ENCODE results near the gene TULP4.

TULP4 gene

DNA sequence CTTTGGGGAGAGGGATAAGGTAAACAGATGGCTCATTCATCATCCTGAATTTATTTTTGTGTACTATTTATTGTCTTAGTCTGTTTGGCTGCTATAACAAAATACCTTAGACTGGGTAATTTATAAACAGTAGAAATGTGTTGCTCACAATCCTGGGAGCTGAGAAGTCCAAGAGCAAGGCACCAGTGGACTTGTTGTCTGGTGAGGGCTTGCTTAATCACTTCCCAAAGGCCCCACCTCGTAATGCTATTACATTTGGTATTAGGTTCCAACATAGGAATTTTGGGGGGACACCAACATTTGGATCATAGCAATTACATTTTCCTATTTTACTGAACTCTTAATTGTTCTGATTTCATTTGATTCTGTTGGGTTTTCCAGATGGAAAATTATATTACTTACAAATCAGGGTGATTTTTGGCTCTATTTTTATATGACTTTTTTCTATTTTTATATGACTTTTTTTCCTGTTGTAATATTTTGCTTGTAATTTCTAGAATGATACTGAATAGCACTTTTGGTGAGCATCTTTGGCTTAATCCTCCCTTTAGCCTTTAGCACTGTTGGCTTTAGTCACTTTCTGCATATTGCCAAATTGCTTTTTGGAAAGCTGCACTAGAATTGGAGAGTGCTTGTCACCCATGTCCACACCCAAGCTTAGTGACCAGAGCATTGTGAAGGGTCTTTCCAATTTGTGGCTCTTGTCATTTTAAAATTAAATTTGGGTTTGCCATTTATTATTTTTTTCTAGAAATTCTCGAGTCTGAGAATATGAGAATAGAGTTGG is 43.7 kb upstream of the TULP4 start:
- no peak overlapping the region for H4K91ac ChIP-seq (ENCODE audit: low read depth, low read length)
- H4K12ac ChIP-seq (ENCODE audit: low read depth, low read length) = no peak overlapping the region
- peaks cover 2% of the 10 kb centered on the region for H3K79me2 ChIP-seq (ENCODE audit: control insufficient read depth, insufficient read depth, low read length, poor library complexity)
- H3K18ac ChIP-seq (ENCODE audit: low read length) = no peak overlapping the region
- no peaks in the 10 kb centered on the region for H3K4me1 ChIP-seq (ENCODE audit: control insufficient read depth in 1 of 2, insufficient read depth in 2 of 2, low read length in 2 of 2)
- H3K79me1 ChIP-seq (ENCODE audit: low read length) = no peaks in the 10 kb centered on the region
- H3K14ac ChIP-seq (ENCODE audit: low read length) = no peak overlapping the region
- H2AFZ ChIP-seq (ENCODE audit: insufficient read depth, low read length, poor library complexity) = no peak overlapping the region
- no peak for DNase-seq
- no peak overlapping the region for H2AK5ac ChIP-seq (ENCODE audit: low read length)
- H3K9ac ChIP-seq (ENCODE audit: low read length) = no peak overlapping the region
- no peak overlapping the region for H3K4me3 ChIP-seq (ENCODE audit: low read depth, low read length)
- no peaks in the 10 kb centered on the region for H3K27me3 ChIP-seq (ENCODE audit: insufficient read depth, low read length)
- no CpG with 5 or more reads among the region's 2 CpGs for WGBS (ENCODE audit: extremely low coverage, insufficient coverage, insufficient read length)
- H3K36me3 ChIP-seq (ENCODE audit: control insufficient read depth in 1 of 2, insufficient read depth in 2 of 2, low read length in 2 of 2) = peaks cover 3 to 6% of the 10 kb centered on the region in 2 experiments
- H2BK120ac ChIP-seq (ENCODE audit: insufficient read depth, low read length, poor library complexity) = no peak overlapping the region
- H3K9me3 ChIP-seq (ENCODE audit: insufficient read depth, low read depth, low read length) = no peaks in the 10 kb centered on the region
- H4K8ac ChIP-seq (ENCODE audit: low read depth, low read length) = no peak overlapping the region
- H2BK5ac ChIP-seq (ENCODE audit: low read depth, low read length, poor library complexity) = no peak overlapping the region
- no peak overlapping the region for H3K4ac ChIP-seq (ENCODE audit: low read depth, low read length)
- H3K4me2 ChIP-seq (ENCODE audit: low read length) = no peak overlapping the region
- H2BK12ac ChIP-seq (ENCODE audit: low read length) = no peak overlapping the region
- no peak overlapping the region for H3K27ac ChIP-seq (ENCODE audit: low read depth, low read length)
- H3K23ac ChIP-seq (ENCODE audit: low read length) = no peak overlapping the region

- Histone ChIP-seq H3K4me3 (ENCODE audit: low read depth, low read length) (no peak overlapping the region), H3K9me3 (ENCODE audit: insufficient read depth, low read depth, low read length) (no peaks in the 10 kb centered on the region), H2AK5ac (ENCODE audit: low read length) (no peak overlapping the region), H3K27ac (ENCODE audit: low read depth, low read length) (no peak overlapping the region), H2BK120ac (ENCODE audit: insufficient read depth, low read length, poor library complexity) (no peak overlapping the region), H3K4ac (ENCODE audit: low read depth, low read length) (no peak overlapping the region), H3K4me2 (ENCODE audit: low read length) (no peak overlapping the region), H2BK12ac (ENCODE audit: low read length) (no peak overlapping the region), H3K23ac (ENCODE audit: low read length) (no peak overlapping the region), H3K79me2 (ENCODE audit: control insufficient read depth, insufficient read depth, low read length, poor library complexity) (peaks cover 2% of the 10 kb centered on the region), H3K4me1 (ENCODE audit: control insufficient read depth in 1 of 2, insufficient read depth in 2 of 2, low read length in 2 of 2) (no peaks in the 10 kb centered on the region), H2AFZ (ENCODE audit: insufficient read depth, low read length, poor library complexity) (no peak overlapping the region), H3K27me3 (ENCODE audit: insufficient read depth, low read length) (no peaks in the 10 kb centered on the region), H3K79me1 (ENCODE audit: low read length) (no peaks in the 10 kb centered on the region), H3K36me3 (ENCODE audit: control insufficient read depth in 1 of 2, insufficient read depth in 2 of 2, low read length in 2 of 2) (peaks cover 3 to 6% of the 10 kb centered on the region in 2 experiments), H3K18ac (ENCODE audit: low read length) (no peak overlapping the region), H4K91ac (ENCODE audit: low read depth, low read length) (no peak overlapping the region), H4K8ac (ENCODE audit: low read depth, low read length) (no peak overlapping the region), H4K12ac (ENCODE audit: low read depth, low read length) (no peak overlapping the region), H3K14ac (ENCODE audit: low read length) (no peak overlapping the region), H2BK5ac (ENCODE audit: low read depth, low read length, poor library complexity) (no peak overlapping the region), H3K9ac (ENCODE audit: low read length) (no peak overlapping the region)
- WGBS (ENCODE audit: extremely low coverage, insufficient coverage, insufficient read length) = no CpG with 5 or more reads among the region's 3 CpGs
- DNase-seq = no peak
Observed at GRCh38 chr6:158269657-158270056, 42.6 kb upstream of the TULP4 start.

DNA sequence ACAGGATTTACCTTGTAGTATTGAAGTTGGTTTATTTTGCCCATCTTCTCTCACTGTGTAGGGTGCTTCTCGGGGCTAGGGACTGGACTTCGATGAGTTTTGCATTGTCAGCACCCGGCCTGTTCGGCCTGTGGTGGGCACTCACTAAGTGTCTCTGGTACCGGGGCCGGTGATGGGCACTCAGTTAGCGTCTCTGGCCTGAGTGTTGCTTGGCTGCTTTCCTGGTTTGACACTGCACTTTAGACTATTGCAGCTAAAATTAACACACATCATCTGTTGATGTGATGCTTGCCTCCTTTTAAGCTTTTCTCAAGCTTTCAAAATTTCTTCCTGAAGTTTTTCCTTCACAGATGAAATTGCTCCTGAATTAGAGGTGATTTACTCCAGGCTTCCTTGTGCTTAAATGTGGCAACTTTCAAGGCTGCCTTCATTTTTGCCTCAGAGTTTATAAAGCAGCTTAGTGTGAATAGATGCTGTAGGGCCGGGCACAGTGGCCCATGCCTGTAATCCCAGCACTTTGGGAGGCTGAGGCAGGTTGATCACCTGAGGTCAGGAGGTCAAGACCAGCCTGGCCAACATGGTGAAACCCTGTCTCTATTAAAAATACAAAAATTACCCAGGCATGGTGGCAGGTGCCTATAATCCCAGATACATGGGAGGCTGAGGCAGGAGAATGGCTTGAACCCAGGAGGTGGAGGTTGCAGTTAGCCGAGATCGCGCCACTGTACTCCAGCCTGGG is 41.7 kb upstream of the TULP4 start:
- H3K9me3 ChIP-seq (ENCODE audit: insufficient read depth, low read depth, low read length) = no peaks in the 10 kb centered on the region
- no peaks in the 10 kb centered on the region for H3K4me1 ChIP-seq (ENCODE audit: control insufficient read depth in 1 of 2, insufficient read depth in 2 of 2, low read length in 2 of 2)
- H3K27me3 ChIP-seq (ENCODE audit: insufficient read depth, low read length) = no peaks in the 10 kb centered on the region
- no peak for DNase-seq
- H3K23ac ChIP-seq (ENCODE audit: low read length) = no peak overlapping the region
- no peak overlapping the region for H4K91ac ChIP-seq (ENCODE audit: low read depth, low read length)
- H3K79me1 ChIP-seq (ENCODE audit: low read length) = no peaks in the 10 kb centered on the region
- no peak overlapping the region for H3K4me2 ChIP-seq (ENCODE audit: low read length)
- no peak overlapping the region for H2AFZ ChIP-seq (ENCODE audit: insufficient read depth, low read length, poor library complexity)
- no peak overlapping the region for H3K14ac ChIP-seq (ENCODE audit: low read length)
- H3K9ac ChIP-seq (ENCODE audit: low read length) = no peak overlapping the region
- H4K12ac ChIP-seq (ENCODE audit: low read depth, low read length) = no peak overlapping the region
- no peak overlapping the region for H3K4ac ChIP-seq (ENCODE audit: low read depth, low read length)
- no CpG with 5 or more reads among the region's 11 CpGs for WGBS (ENCODE audit: extremely low coverage, insufficient coverage, insufficient read length)
- no peak overlapping the region for H3K27ac ChIP-seq (ENCODE audit: low read depth, low read length)
- H4K8ac ChIP-seq (ENCODE audit: low read depth, low read length) = no peak overlapping the region
- no peak overlapping the region for H2BK5ac ChIP-seq (ENCODE audit: low read depth, low read length, poor library complexity)
- no peak overlapping the region for H2BK120ac ChIP-seq (ENCODE audit: insufficient read depth, low read length, poor library complexity)
- peaks cover 2% of the 10 kb centered on the region for H3K79me2 ChIP-seq (ENCODE audit: control insufficient read depth, insufficient read depth, low read length, poor library complexity)
- H3K36me3 ChIP-seq (ENCODE audit: control insufficient read depth in 1 of 2, insufficient read depth in 2 of 2, low read length in 2 of 2) = peaks cover 3 to 6% of the 10 kb centered on the region in 2 experiments
- H2AK5ac ChIP-seq (ENCODE audit: low read length) = no peak overlapping the region
- H3K18ac ChIP-seq (ENCODE audit: low read length) = no peak overlapping the region
- no peak overlapping the region for H3K4me3 ChIP-seq (ENCODE audit: low read depth, low read length)
- H2BK12ac ChIP-seq (ENCODE audit: low read length) = no peak overlapping the region

DNA sequence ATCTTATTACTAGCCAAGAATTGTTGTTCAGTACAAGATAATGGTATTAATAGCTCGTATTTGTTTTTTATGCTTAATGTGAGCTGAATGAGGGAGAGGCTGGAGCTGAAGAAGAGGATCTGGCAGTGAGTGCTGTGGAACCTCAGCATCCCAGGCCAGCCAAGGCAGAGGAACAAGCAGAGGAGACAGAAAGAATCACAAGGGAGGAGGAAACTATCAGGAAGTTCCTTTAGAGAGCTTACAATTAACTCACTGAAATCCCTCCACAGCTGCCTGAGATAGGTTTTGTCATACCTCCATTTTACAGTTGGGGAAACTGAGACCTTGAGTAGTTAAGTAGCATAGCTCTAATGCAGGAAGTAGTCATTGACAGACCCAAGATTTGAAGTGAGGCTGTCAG is 39.9 kb upstream of the TULP4 start:
- Histone ChIP-seq H3K4ac (ENCODE audit: low read depth, low read length) (no peak overlapping the region), H3K36me3 (ENCODE audit: control insufficient read depth in 1 of 2, insufficient read depth in 2 of 2, low read length in 2 of 2) (peaks cover 3 to 4% of the 10 kb centered on the region in 2 experiments), H3K14ac (ENCODE audit: low read length) (no peak overlapping the region), H3K79me1 (ENCODE audit: low read length) (no peaks in the 10 kb centered on the region), H3K27me3 (ENCODE audit: insufficient read depth, low read length) (no peaks in the 10 kb centered on the region), H2BK5ac (ENCODE audit: low read depth, low read length, poor library complexity) (no peak overlapping the region), H2BK12ac (ENCODE audit: low read length) (no peak overlapping the region), H3K4me2 (ENCODE audit: low read length) (no peak overlapping the region), H3K79me2 (ENCODE audit: control insufficient read depth, insufficient read depth, low read length, poor library complexity) (peaks cover 2% of the 10 kb centered on the region), H4K12ac (ENCODE audit: low read depth, low read length) (no peak overlapping the region), H4K8ac (ENCODE audit: low read depth, low read length) (no peak overlapping the region), H4K91ac (ENCODE audit: low read depth, low read length) (no peak overlapping the region), H3K18ac (ENCODE audit: low read length) (no peak overlapping the region), H3K9ac (ENCODE audit: low read length) (no peak overlapping the region), H2BK120ac (ENCODE audit: insufficient read depth, low read length, poor library complexity) (no peak overlapping the region), H3K23ac (ENCODE audit: low read length) (no peak overlapping the region), H3K4me3 (ENCODE audit: low read depth, low read length) (no peak overlapping the region), H3K27ac (ENCODE audit: low read depth, low read length) (no peak overlapping the region), H3K4me1 (ENCODE audit: control insufficient read depth in 1 of 2, insufficient read depth in 2 of 2, low read length in 2 of 2) (no peaks in the 10 kb centered on the region), H2AK5ac (ENCODE audit: low read length) (no peak overlapping the region), H2AFZ (ENCODE audit: insufficient read depth, low read length, poor library complexity) (no peak overlapping the region), H3K9me3 (ENCODE audit: insufficient read depth, low read depth, low read length) (no peaks in the 10 kb centered on the region)
- DNase-seq = no peak
- WGBS (ENCODE audit: extremely low coverage, insufficient coverage, insufficient read length) = no CpG with 5 or more reads among the region's 1 CpG
